Activated T-cell treated with anti-CD3 and anti-CD28 coated beads, Interleukin-2, amount 50 U/mL, for 4 hours (primary cell): ENCODE results near the gene TBCB. TPM values are rescaled to one million over a fixed set of nuclear protein-coding genes. Genes with fewer than 3 reads are reported as not detected.
A peak's percentile ranks its signal among the peaks of the same experiment; 100 is the strongest.

Experiments
- ATAC-seq, 2 donors: fragments of 200-7000 bp; cut with Tn5 transposase; one replicate each; pipeline ENCODE4 v1.10.0; 2021
- DNase-seq: peaks from one replicate; pipeline ENCODE4 v3.0.0-alpha.2; 2020
- H3K27me3 Mint-ChIP-seq: one replicate; pipeline ENCODE4 v1.8.0; 2021; ENCODE audit warnings: low read depth, mixed read lengths
- H3K36me3 Mint-ChIP-seq: one replicate; pipeline ENCODE4 v1.8.0; 2022; ENCODE audit warnings: mixed read lengths; ENCODE audit not compliant: insufficient read depth
- H3K4me1 Mint-ChIP-seq: one replicate; pipeline ENCODE4 v1.8.0; 2021; ENCODE audit warnings: low read depth, mixed read lengths
- H3K4me3 Mint-ChIP-seq: one replicate; pipeline ENCODE4 v1.8.0; 2021; ENCODE audit warnings: mild to moderate bottlenecking, moderate library complexity, mixed read lengths
- H3K9me3 Mint-ChIP-seq: one replicate; pipeline ENCODE4 v1.8.0; 2021; ENCODE audit warnings: mixed read lengths
- total RNA-seq, 3 donors: library from RNA; stranded (reverse); gene quantifications; one replicate each; pipeline ENCODE4 v1.2.1, GENCODE V29; 2021

Gene TBCB
- total RNA-seq, 3 donors from 2014 or later: 155 to 173 (median 157) TPM

GRCh38 chr19:36092566-36092965, 22.7 kb upstream of the TBCB start:
- Mint-ChIP-seq H3K4me1 (peaks cover 12% of the 10 kb centered on the region), H3K4me3 (no peak overlapping the region), H3K9me3 (no peaks in the 10 kb centered on the region), H3K27me3 (no peaks in the 10 kb centered on the region), H3K36me3 (peaks cover 3% of the 10 kb centered on the region)
- ATAC-seq (no peak), DNase-seq (no peak)

- ATAC-seq: peak; percentile 78 to 82
Measured at GRCh38 chr19:36093146-36093662, 22.1 kb upstream of the TBCB start.

GRCh38 chr19:36093687-36094086, 21.6 kb upstream of the TBCB start:
- Mint-ChIP-seq H3K9me3 (no peaks in the 10 kb centered on the region), H3K27me3 (no peaks in the 10 kb centered on the region), H3K4me3 (no peak overlapping the region), H3K4me1 (peaks cover 12% of the 10 kb centered on the region), H3K36me3 (peaks cover 3% of the 10 kb centered on the region)
- ATAC-seq (peak in 1 of 2 donors; percentile 14), DNase-seq (no peak)

More at GRCh38 chr19:36093146-36093662, 22.1 kb upstream of the TBCB start:
- Mint-ChIP-seq H3K9me3 (no peaks in the 10 kb centered on the region), H3K4me1 (peaks cover 12% of the 10 kb centered on the region), H3K36me3 (peaks cover 3% of the 10 kb centered on the region), H3K27me3 (no peaks in the 10 kb centered on the region), H3K4me3 (no peak overlapping the region)
- DNase-seq: no peak

- Mint-ChIP-seq H3K4me3 (no peak overlapping the region), H3K36me3 (peaks cover 3% of the 10 kb centered on the region), H3K9me3 (no peaks in the 10 kb centered on the region), H3K27me3 (no peaks in the 10 kb centered on the region), H3K4me1 (peaks cover 12% of the 10 kb centered on the region)
- ATAC-seq (no peak), DNase-seq (no peak)
Measured at GRCh38 chr19:36097036-36097435, 18.2 kb upstream of the TBCB start.

GRCh38 chr19:36099166-36099785, 16.0 kb upstream of the TBCB start:
- H3K36me3 Mint-ChIP-seq: no peaks in the 10 kb centered on the region
- no peaks in the 10 kb centered on the region for H3K27me3 Mint-ChIP-seq
- H3K4me1 Mint-ChIP-seq: no peaks in the 10 kb centered on the region
- H3K9me3 Mint-ChIP-seq: no peaks in the 10 kb centered on the region
- no peak for ATAC-seq
- H3K4me3 Mint-ChIP-seq: no peak overlapping the region
- DNase-seq: no peak

GRCh38 chr19:36100476-36100875, 14.8 kb upstream of the TBCB start:
- Mint-ChIP-seq H3K4me3 (no peak overlapping the region), H3K36me3 (no peaks in the 10 kb centered on the region), H3K27me3 (no peaks in the 10 kb centered on the region), H3K9me3 (no peaks in the 10 kb centered on the region), H3K4me1 (no peaks in the 10 kb centered on the region)
- ATAC-seq (no peak), DNase-seq (no peak)

GRCh38 chr19:36101550-36102327, 13.5 kb upstream of the TBCB start:
- no peaks in the 10 kb centered on the region for H3K36me3 Mint-ChIP-seq
- H3K4me1 Mint-ChIP-seq: no peaks in the 10 kb centered on the region
- no peak overlapping the region for H3K4me3 Mint-ChIP-seq
- H3K9me3 Mint-ChIP-seq: no peaks in the 10 kb centered on the region
- no peak for DNase-seq
- H3K27me3 Mint-ChIP-seq: no peaks in the 10 kb centered on the region
- no peak for ATAC-seq

GRCh38 chr19:36103040-36103626, 12.1 kb upstream of the TBCB start:
- Mint-ChIP-seq H3K27me3 (no peaks in the 10 kb centered on the region), H3K4me1 (no peaks in the 10 kb centered on the region), H3K36me3 (no peaks in the 10 kb centered on the region), H3K9me3 (no peaks in the 10 kb centered on the region), H3K4me3 (no peak overlapping the region)
- DNase-seq (no peak), ATAC-seq (no peak)

- DNase-seq: no peak
- Mint-ChIP-seq H3K4me3 (no peak overlapping the region), H3K27me3 (no peaks in the 10 kb centered on the region), H3K4me1 (no peaks in the 10 kb centered on the region), H3K36me3 (no peaks in the 10 kb centered on the region), H3K9me3 (no peaks in the 10 kb centered on the region)
- no peak for ATAC-seq
Measured at GRCh38 chr19:36103842-36104552, 11.3 kb upstream of the TBCB start.

GRCh38 chr19:36106441-36106840, 8.8 kb upstream of the TBCB start:
- no peak for ATAC-seq
- peaks cover under 1% of the 10 kb centered on the region for H3K36me3 Mint-ChIP-seq
- no peaks in the 10 kb centered on the region for H3K27me3 Mint-ChIP-seq
- no peaks in the 10 kb centered on the region for H3K9me3 Mint-ChIP-seq
- no peaks in the 10 kb centered on the region for H3K4me1 Mint-ChIP-seq
- DNase-seq: no peak
- no peak overlapping the region for H3K4me3 Mint-ChIP-seq

- peaks cover 4% of the 10 kb centered on the region for H3K36me3 Mint-ChIP-seq
- no peak for DNase-seq
- no peaks in the 10 kb centered on the region for H3K27me3 Mint-ChIP-seq
- no peak for ATAC-seq
- H3K4me1 Mint-ChIP-seq: no peaks in the 10 kb centered on the region
- no peaks in the 10 kb centered on the region for H3K9me3 Mint-ChIP-seq
- H3K4me3 Mint-ChIP-seq: no peak overlapping the region
Measured at GRCh38 chr19:36106991-36107390, 8.3 kb upstream of the TBCB start.

GRCh38 chr19:36108684-36109083, 6.6 kb upstream of the TBCB start:
- Mint-ChIP-seq H3K9me3 (no peaks in the 10 kb centered on the region), H3K4me3 (no peak overlapping the region), H3K36me3 (peaks cover 9% of the 10 kb centered on the region), H3K4me1 (peaks cover 8% of the 10 kb centered on the region), H3K27me3 (no peaks in the 10 kb centered on the region)
- DNase-seq (no peak), ATAC-seq (no peak)

GRCh38 chr19:36110487-36111199, 4.6 kb upstream of the TBCB start, which contains the start of gene OVOL3:
OVOL3 (plus strand) TSS chr19:36111143; CDS start chr19:36111203, 60 bp downstream.
- peak within 1 kb of the TSS; percentile 62 for H3K4me3 Mint-ChIP-seq
- H3K36me3 Mint-ChIP-seq: peaks cover 9% of the 10 kb centered on the region
- no peaks in the 10 kb centered on the region for H3K27me3 Mint-ChIP-seq

GRCh38 chr19:36111200-36111539, 4.1 kb upstream of the TBCB start:
- Mint-ChIP-seq H3K27me3 (no peaks in the 10 kb centered on the region), H3K4me1 (peaks cover 12% of the 10 kb centered on the region), H3K36me3 (peaks cover 9% of the 10 kb centered on the region), H3K9me3 (no peaks in the 10 kb centered on the region), H3K4me3 (no peak overlapping the region)
- ATAC-seq: no peak
- DNase-seq: no peak

More at GRCh38 chr19:36110487-36111199, 4.6 kb upstream of the TBCB start, which contains the start of gene OVOL3:
- Mint-ChIP-seq H3K4me1 (peaks cover 10% of the 10 kb centered on the region), H3K9me3 (no peaks in the 10 kb centered on the region)
- DNase-seq (no peak), ATAC-seq (no peak)
